ENCODE results near the gene DYSF.

Gene DYSF

GRCh38 chr2:71564790-71565189 is 111.4 kb downstream of the DYSF start:
- H3K9ac ChIP-seq (ENCODE audit: low read length) = no peak overlapping the region
- H3K79me2 ChIP-seq (ENCODE audit: low read length) = no peaks in the 10 kb centered on the region
- H3K27ac ChIP-seq (ENCODE audit: low read length) = no peak overlapping the region
- H3K27me3 ChIP-seq (replicated peaks; ENCODE audit: insufficient read depth, low read length) = peaks cover 8% of the 10 kb centered on the region; the same call in 1 of the 2 replicates
- no peak for DNase-seq
- H3F3A ChIP-seq (ENCODE audit: insufficient read depth, low read length) = no peaks in the 10 kb centered on the region
- no peaks in the 10 kb centered on the region for H3K4me1 ChIP-seq (ENCODE audit: low read length)
- no peak overlapping the region for H2AFZ ChIP-seq (ENCODE audit: low read length)
- no peaks in the 10 kb centered on the region for H3K36me3 ChIP-seq (replicated peaks; ENCODE audit: insufficient read depth, low read length)
- H3K9me2 ChIP-seq (replicated peaks; ENCODE audit: insufficient read depth, low read length) = no peaks in the 10 kb centered on the region
- H3K4me2 ChIP-seq (ENCODE audit: low read depth, low read length) = no peak overlapping the region
- no peaks in the 10 kb centered on the region for H3K9me3 ChIP-seq (replicated peaks; ENCODE audit: insufficient read depth, low read length)
- TF ChIP-seq EZH2 (optimal IDR thresholded peaks at IDR 0.05; ENCODE audit: low read depth, low read length) (no peak), CTCF (IDR thresholded peaks at IDR 0.05; ENCODE audit: low read length) (no peak), EZH2phosphoT487 (IDR thresholded peaks at IDR 0.05; ENCODE audit: low read length) (no peak)
- no peak overlapping the region for H3K4me3 ChIP-seq (ENCODE audit: low read length)
- no peaks in the 10 kb centered on the region for H4K20me1 ChIP-seq (ENCODE audit: insufficient read depth, low read length)

- TF ChIP-seq EZH2phosphoT487 (IDR thresholded peaks at IDR 0.05; ENCODE audit: low read length) = no peak
- no peak for TF ChIP-seq CTCF (IDR thresholded peaks at IDR 0.05; ENCODE audit: low read length)
- no peak for TF ChIP-seq EZH2 (optimal IDR thresholded peaks at IDR 0.05; ENCODE audit: low read depth, low read length)
- H3K4me2 ChIP-seq (ENCODE audit: low read depth, low read length) = no peak overlapping the region
- DNase-seq = no peak
- no peaks in the 10 kb centered on the region for H4K20me1 ChIP-seq (ENCODE audit: insufficient read depth, low read length)
- no peaks in the 10 kb centered on the region for H3K9me3 ChIP-seq (replicated peaks; ENCODE audit: insufficient read depth, low read length)
- H3K79me2 ChIP-seq (ENCODE audit: low read length) = no peaks in the 10 kb centered on the region
- H3K27ac ChIP-seq (ENCODE audit: low read length) = no peak overlapping the region
- no peaks in the 10 kb centered on the region for H3K9me2 ChIP-seq (replicated peaks; ENCODE audit: insufficient read depth, low read length)
- no peak overlapping the region for H2AFZ ChIP-seq (ENCODE audit: low read length)
- no peaks in the 10 kb centered on the region for H3F3A ChIP-seq (ENCODE audit: insufficient read depth, low read length)
- H3K4me3 ChIP-seq (ENCODE audit: low read length) = no peak overlapping the region
- H3K4me1 ChIP-seq (ENCODE audit: low read length) = no peaks in the 10 kb centered on the region
- no peak overlapping the region for H3K9ac ChIP-seq (ENCODE audit: low read length)
- H3K36me3 ChIP-seq (replicated peaks; ENCODE audit: insufficient read depth, low read length) = no peaks in the 10 kb centered on the region
- no peaks in the 10 kb centered on the region for H3K27me3 ChIP-seq (replicated peaks; ENCODE audit: insufficient read depth, low read length)
Measured at GRCh38 chr2:71566372-71566771, 113.0 kb downstream of the DYSF start.

- Histone ChIP-seq H3K9me3 (replicated peaks; ENCODE audit: insufficient read depth, low read length) (no peaks in the 10 kb centered on the region), H3F3A (ENCODE audit: insufficient read depth, low read length) (no peaks in the 10 kb centered on the region), H3K27ac (ENCODE audit: low read length) (no peak overlapping the region), H3K79me2 (ENCODE audit: low read length) (no peaks in the 10 kb centered on the region), H3K4me3 (ENCODE audit: low read length) (no peak overlapping the region), H3K9ac (ENCODE audit: low read length) (no peak overlapping the region), H2AFZ (ENCODE audit: low read length) (no peak overlapping the region), H4K20me1 (ENCODE audit: insufficient read depth, low read length) (no peaks in the 10 kb centered on the region), H3K4me2 (ENCODE audit: low read depth, low read length) (no peak overlapping the region), H3K4me1 (ENCODE audit: low read length) (no peaks in the 10 kb centered on the region), H3K27me3 (replicated peaks; ENCODE audit: insufficient read depth, low read length) (no peaks in the 10 kb centered on the region), H3K9me2 (replicated peaks; ENCODE audit: insufficient read depth, low read length) (no peaks in the 10 kb centered on the region), H3K36me3 (replicated peaks; ENCODE audit: insufficient read depth, low read length) (no peaks in the 10 kb centered on the region)
- no peak for DNase-seq
- TF ChIP-seq EZH2phosphoT487 (IDR thresholded peaks at IDR 0.05; ENCODE audit: low read length) (no peak), EZH2 (optimal IDR thresholded peaks at IDR 0.05; ENCODE audit: low read depth, low read length) (no peak), CTCF (IDR thresholded peaks at IDR 0.05; ENCODE audit: low read length) (no peak)
Measured at GRCh38 chr2:71567625-71568024, 114.3 kb downstream of the DYSF start.
